WTC11 (cell line): ENCODE data around the gene PROSER3. TPM values are rescaled to one million over a fixed set of nuclear protein-coding genes. Genes with fewer than 3 reads are reported as not detected.

ENCODE experiments used
- ATAC-seq: fragments of 200-7000 bp; cut with Tn5 transposase; 2 replicates; pipeline ENCODE4 v1.10.0; 2021; ENCODE audit warnings: mild to moderate bottlenecking, moderate library complexity
- CTCF ChIA-PET: fragments of 300-600 bp; sonication (Branson Sonifier 250); formaldehyde crosslinking; loops from one replicate; lab custom pipeline; 2021; ENCODE audit warnings: antibody characterized with exemption; lab: Charles Lee
- POLR2A ChIA-PET: fragments of 350-600 bp; sonication (Branson Sonifier 250); formaldehyde crosslinking; loops from one replicate; lab custom pipeline; 2021; ENCODE audit warnings: antibody characterized with exemption; lab: Charles Lee
- DNase-seq: peaks from one replicate; pipeline ENCODE4 v3.0.0; 2021; ENCODE audit warnings: low spot score
- H3K27ac Mint-ChIP-seq: 2 replicates; pipeline ENCODE4 v1.8.0; 2021; ENCODE audit warnings: mixed read lengths
- H3K27me3 Mint-ChIP-seq: 2 replicates; pipeline ENCODE4 v1.8.0; 2021; ENCODE audit warnings: low read depth, mild to moderate bottlenecking, moderate library complexity, mixed read lengths
- H3K36me3 Mint-ChIP-seq: 2 replicates; pipeline ENCODE4 v1.8.0; 2021; ENCODE audit warnings: mixed read lengths
- H3K4me1 Mint-ChIP-seq: 2 replicates; pipeline ENCODE4 v1.8.0; 2022; ENCODE audit warnings: mixed read lengths
- H3K4me3 Mint-ChIP-seq: 2 replicates; pipeline ENCODE4 v1.8.0; 2021; ENCODE audit warnings: mild to moderate bottlenecking, moderate library complexity, mixed read lengths
- H3K9me3 Mint-ChIP-seq: 2 replicates; pipeline ENCODE4 v1.8.0; 2021; ENCODE audit warnings: mixed read lengths
- ELF4 ChIP-seq: sonication (generic); formaldehyde crosslinking; IDR thresholded peaks from 2 replicates; pipeline ENCODE4 v1.8.1; 2022; ENCODE audit warnings: low read depth, mild to moderate bottlenecking, moderate library complexity, missing genetic modification reagents
- GABPB1 ChIP-seq: sonication (generic); formaldehyde crosslinking; IDR thresholded peaks from 2 replicates; pipeline ENCODE4 v1.8.1; 2023; ENCODE audit warnings: mild to moderate bottlenecking, missing genetic modification reagents
- GRHL2 ChIP-seq: fragments of 250-450 bp; sonication (Bioruptor Pico); IDR thresholded peaks from 2 replicates; pipeline ENCODE4 v1.8.0; 2022; ENCODE audit warnings: mild to moderate bottlenecking, moderate library complexity; ENCODE audit not compliant: insufficient replicate concordance, severe bottlenecking
- MYBL2 ChIP-seq: sonication (generic); formaldehyde crosslinking; IDR thresholded peaks from 2 replicates; pipeline ENCODE4 v1.8.1; 2023; ENCODE audit warnings: mild to moderate bottlenecking, moderate library complexity, missing genetic modification reagents
- NFYB ChIP-seq: sonication (generic); formaldehyde crosslinking; conservative IDR thresholded peaks from 2 replicates; pipeline ENCODE4 v1.8.0; 2022; ENCODE audit warnings: low read depth, missing genetic modification reagents
- SP1 ChIP-seq: sonication (generic); formaldehyde crosslinking; conservative IDR thresholded peaks from 2 replicates; pipeline ENCODE4 v1.8.1; 2022; ENCODE audit warnings: missing genetic modification reagents
- TEAD1 ChIP-seq: sonication (generic); formaldehyde crosslinking; IDR thresholded peaks from 2 replicates; pipeline ENCODE4 v1.8.0; 2022; ENCODE audit warnings: mild to moderate bottlenecking, missing genetic modification reagents
- TEAD4 ChIP-seq: sonication (generic); formaldehyde crosslinking; IDR thresholded peaks from 2 replicates; pipeline ENCODE4 v1.8.0; 2022; ENCODE audit warnings: mild to moderate bottlenecking, missing genetic modification reagents
- ZNF121 ChIP-seq: sonication (generic); formaldehyde crosslinking; IDR thresholded peaks from 2 replicates; pipeline ENCODE4 v1.8.0; 2023; ENCODE audit warnings: missing genetic modification reagents
- ZNF138 ChIP-seq: sonication (generic); formaldehyde crosslinking; conservative IDR thresholded peaks from 2 replicates; pipeline ENCODE4 v1.8.1; 2022; ENCODE audit warnings: mild to moderate bottlenecking, moderate library complexity, missing genetic modification reagents
- ZNF232 ChIP-seq: sonication (generic); formaldehyde crosslinking; IDR thresholded peaks from 2 replicates; pipeline ENCODE4 v1.8.0; 2022; ENCODE audit warnings: mild to moderate bottlenecking, missing genetic modification reagents
- ZNF317 ChIP-seq: sonication (generic); formaldehyde crosslinking; IDR thresholded peaks from 2 replicates; pipeline ENCODE4 v1.8.1; 2023; ENCODE audit warnings: low read depth, mild to moderate bottlenecking, moderate library complexity, missing genetic modification reagents, borderline replicate concordance
- ZNF416 ChIP-seq: fragments of 250-450 bp; sonication (Bioruptor Pico); IDR thresholded peaks from 2 replicates; pipeline ENCODE4 v1.9.0; 2021; ENCODE audit warnings: mild to moderate bottlenecking, inconsistent platforms
- total RNA-seq: library from RNA; stranded (reverse); gene quantifications from 3 replicates; pipeline ENCODE4 v1.2.3, GENCODE V29; 2021
- TF ChIP-seq, protein P1 (sequence below): sonication (generic); formaldehyde crosslinking; IDR thresholded peaks from 2 replicates; pipeline ENCODE4 v1.8.0; 2022; ENCODE audit warnings: mild to moderate bottlenecking, missing genetic modification reagents
- TF ChIP-seq, protein P2 (sequence below): sonication (generic); formaldehyde crosslinking; IDR thresholded peaks from 2 replicates; pipeline ENCODE4 v1.8.0; 2022; ENCODE audit warnings: missing genetic modification reagents
- TF ChIP-seq, protein P3 (sequence below): sonication (generic); formaldehyde crosslinking; IDR thresholded peaks from 2 replicates; pipeline ENCODE4 v1.8.1; 2022; ENCODE audit warnings: low read depth, missing genetic modification reagents, borderline replicate concordance
- TF ChIP-seq, protein P4 (sequence below): sonication (generic); formaldehyde crosslinking; IDR thresholded peaks from 2 replicates; pipeline ENCODE4 v1.8.1; 2023; ENCODE audit warnings: mild to moderate bottlenecking, missing genetic modification reagents, moderate library complexity
- TF ChIP-seq, protein P5 (sequence below): sonication (generic); formaldehyde crosslinking; IDR thresholded peaks from 2 replicates; pipeline ENCODE4 v1.8.1; 2023; ENCODE audit warnings: mild to moderate bottlenecking, missing genetic modification reagents
- TF ChIP-seq, protein P6 (sequence below): sonication (generic); formaldehyde crosslinking; IDR thresholded peaks from 2 replicates; pipeline ENCODE4 v1.8.0; 2022; ENCODE audit warnings: mild to moderate bottlenecking, missing genetic modification reagents

PROSER3 gene
- total RNA-seq, 1 experiment from 2014 or later: 32.9 TPM

DNA sequence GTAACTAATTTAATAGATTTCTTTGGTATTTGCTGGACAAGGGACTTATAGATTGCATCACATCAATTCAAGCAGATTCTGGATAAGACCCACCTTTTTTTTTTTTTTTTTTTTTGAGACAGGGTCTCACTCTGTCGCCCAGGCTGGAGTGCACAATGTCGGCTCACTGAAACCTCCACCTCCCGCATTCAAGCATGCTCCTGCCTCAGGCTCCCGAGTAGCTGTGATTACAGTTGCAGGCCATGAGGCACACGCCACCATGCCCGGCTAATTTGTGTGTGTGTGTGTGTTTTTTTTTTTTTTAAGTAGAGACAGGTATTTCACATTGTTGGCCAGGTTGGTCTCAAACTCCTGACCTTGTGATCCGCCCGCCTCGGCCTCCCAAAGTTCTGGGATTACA, 58.9 kb downstream of the PROSER3 start:
- H3K4me3 Mint-ChIP-seq: peak overlapping the region; percentile 27; the same call in 1 of the 2 replicates
- CTCF ChIA-PET: interaction anchor here (2.0 kb wide), 1 partner anchor 33 kb away, joined by 8 read pairs; no protein-coding TSS in a partner anchor
- peaks cover 4% of the 10 kb centered on the region; the same call in 1 of the 2 replicates for H3K9me3 Mint-ChIP-seq
- ATAC-seq: no peak
- no peak for DNase-seq
- no peaks in the 10 kb centered on the region for H3K36me3 Mint-ChIP-seq
- TF ChIP-seq, protein P1, sequence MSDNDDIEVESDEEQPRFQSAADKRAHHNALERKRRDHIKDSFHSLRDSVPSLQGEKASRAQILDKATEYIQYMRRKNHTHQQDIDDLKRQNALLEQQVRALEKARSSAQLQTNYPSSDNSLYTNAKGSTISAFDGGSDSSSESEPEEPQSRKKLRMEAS (CRISPR knock-in tag): no peak
- TF ChIP-seq ZNF121 (CRISPR knock-in tag): peak; percentile 61; the same call in 1 of the 2 replicates
- TF ChIP-seq ZNF416 (CRISPR knock-in tag): no peak
- TF ChIP-seq, all 79 proteins: peak for 1
- Mint-ChIP-seq H3K27ac (peak overlapping the region; percentile 98), H3K4me1 (peaks cover 10% of the 10 kb centered on the region), H3K27me3 (peaks cover 53% of the 10 kb centered on the region)
- POLR2A ChIA-PET: no interaction called here

DNA sequence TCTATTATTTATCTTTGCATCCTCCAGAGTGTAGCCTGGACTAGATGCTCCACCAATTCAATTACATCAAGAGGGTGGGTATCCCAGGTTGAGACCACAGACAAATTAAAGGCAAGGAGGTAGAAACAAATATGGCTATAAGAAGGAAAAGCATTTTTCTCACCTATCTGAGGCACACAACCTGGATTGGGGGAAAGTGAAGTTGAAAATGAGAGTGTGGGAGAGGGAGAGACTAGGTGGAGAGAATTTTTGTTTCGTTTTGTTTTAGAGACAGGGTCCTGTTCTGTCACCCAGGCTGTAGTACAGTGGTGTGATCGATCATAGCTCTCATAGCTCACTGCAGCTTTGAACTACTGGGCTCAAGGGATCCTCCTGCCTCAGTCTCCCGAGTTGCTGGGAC, 60.5 kb downstream of the PROSER3 start:
- no peak for TF ChIP-seq GRHL2
- TF ChIP-seq, protein P2, sequence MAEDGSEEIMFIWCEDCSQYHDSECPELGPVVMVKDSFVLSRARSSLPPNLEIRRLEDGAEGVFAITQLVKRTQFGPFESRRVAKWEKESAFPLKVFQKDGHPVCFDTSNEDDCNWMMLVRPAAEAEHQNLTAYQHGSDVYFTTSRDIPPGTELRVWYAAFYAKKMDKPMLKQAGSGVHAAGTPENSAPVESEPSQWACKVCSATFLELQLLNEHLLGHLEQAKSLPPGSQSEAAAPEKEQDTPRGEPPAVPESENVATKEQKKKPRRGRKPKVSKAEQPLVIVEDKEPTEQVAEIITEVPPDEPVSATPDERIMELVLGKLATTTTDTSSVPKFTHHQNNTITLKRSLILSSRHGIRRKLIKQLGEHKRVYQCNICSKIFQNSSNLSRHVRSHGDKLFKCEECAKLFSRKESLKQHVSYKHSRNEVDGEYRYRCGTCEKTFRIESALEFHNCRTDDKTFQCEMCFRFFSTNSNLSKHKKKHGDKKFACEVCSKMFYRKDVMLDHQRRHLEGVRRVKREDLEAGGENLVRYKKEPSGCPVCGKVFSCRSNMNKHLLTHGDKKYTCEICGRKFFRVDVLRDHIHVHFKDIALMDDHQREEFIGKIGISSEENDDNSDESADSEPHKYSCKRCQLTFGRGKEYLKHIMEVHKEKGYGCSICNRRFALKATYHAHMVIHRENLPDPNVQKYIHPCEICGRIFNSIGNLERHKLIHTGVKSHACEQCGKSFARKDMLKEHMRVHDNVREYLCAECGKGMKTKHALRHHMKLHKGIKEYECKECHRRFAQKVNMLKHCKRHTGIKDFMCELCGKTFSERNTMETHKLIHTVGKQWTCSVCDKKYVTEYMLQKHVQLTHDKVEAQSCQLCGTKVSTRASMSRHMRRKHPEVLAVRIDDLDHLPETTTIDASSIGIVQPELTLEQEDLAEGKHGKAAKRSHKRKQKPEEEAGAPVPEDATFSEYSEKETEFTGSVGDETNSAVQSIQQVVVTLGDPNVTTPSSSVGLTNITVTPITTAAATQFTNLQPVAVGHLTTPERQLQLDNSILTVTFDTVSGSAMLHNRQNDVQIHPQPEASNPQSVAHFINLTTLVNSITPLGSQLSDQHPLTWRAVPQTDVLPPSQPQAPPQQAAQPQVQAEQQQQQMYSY (CRISPR knock-in tag): no peak
- TF ChIP-seq, protein P3, sequence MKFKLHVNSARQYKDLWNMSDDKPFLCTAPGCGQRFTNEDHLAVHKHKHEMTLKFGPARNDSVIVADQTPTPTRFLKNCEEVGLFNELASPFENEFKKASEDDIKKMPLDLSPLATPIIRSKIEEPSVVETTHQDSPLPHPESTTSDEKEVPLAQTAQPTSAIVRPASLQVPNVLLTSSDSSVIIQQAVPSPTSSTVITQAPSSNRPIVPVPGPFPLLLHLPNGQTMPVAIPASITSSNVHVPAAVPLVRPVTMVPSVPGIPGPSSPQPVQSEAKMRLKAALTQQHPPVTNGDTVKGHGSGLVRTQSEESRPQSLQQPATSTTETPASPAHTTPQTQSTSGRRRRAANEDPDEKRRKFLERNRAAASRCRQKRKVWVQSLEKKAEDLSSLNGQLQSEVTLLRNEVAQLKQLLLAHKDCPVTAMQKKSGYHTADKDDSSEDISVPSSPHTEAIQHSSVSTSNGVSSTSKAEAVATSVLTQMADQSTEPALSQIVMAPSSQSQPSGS (CRISPR knock-in tag): no peak
- TF ChIP-seq, protein P4, sequence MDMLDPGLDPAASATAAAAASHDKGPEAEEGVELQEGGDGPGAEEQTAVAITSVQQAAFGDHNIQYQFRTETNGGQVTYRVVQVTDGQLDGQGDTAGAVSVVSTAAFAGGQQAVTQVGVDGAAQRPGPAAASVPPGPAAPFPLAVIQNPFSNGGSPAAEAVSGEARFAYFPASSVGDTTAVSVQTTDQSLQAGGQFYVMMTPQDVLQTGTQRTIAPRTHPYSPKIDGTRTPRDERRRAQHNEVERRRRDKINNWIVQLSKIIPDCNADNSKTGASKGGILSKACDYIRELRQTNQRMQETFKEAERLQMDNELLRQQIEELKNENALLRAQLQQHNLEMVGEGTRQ: no peak
- TF ChIP-seq GABPB1: no peak
- TF ChIP-seq ELF4: no peak
- TF ChIP-seq NFYB (CRISPR knock-in tag): no peak
- TF ChIP-seq TEAD4 (CRISPR knock-in tag): no peak
- TF ChIP-seq, protein P5, sequence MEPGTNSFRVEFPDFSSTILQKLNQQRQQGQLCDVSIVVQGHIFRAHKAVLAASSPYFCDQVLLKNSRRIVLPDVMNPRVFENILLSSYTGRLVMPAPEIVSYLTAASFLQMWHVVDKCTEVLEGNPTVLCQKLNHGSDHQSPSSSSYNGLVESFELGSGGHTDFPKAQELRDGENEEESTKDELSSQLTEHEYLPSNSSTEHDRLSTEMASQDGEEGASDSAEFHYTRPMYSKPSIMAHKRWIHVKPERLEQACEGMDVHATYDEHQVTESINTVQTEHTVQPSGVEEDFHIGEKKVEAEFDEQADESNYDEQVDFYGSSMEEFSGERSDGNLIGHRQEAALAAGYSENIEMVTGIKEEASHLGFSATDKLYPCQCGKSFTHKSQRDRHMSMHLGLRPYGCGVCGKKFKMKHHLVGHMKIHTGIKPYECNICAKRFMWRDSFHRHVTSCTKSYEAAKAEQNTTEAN (CRISPR knock-in tag): no peak
- no peak for TF ChIP-seq ZNF138 (CRISPR knock-in tag)
- TF ChIP-seq, protein P6, sequence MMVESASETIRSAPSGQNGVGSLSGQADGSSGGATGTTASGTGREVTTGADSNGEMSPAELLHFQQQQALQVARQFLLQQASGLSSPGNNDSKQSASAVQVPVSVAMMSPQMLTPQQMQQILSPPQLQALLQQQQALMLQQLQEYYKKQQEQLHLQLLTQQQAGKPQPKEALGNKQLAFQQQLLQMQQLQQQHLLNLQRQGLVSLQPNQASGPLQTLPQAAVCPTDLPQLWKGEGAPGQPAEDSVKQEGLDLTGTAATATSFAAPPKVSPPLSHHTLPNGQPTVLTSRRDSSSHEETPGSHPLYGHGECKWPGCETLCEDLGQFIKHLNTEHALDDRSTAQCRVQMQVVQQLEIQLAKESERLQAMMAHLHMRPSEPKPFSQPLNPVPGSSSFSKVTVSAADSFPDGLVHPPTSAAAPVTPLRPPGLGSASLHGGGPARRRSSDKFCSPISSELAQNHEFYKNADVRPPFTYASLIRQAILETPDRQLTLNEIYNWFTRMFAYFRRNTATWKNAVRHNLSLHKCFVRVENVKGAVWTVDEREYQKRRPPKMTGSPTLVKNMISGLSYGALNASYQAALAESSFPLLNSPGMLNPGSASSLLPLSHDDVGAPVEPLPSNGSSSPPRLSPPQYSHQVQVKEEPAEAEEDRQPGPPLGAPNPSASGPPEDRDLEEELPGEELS (CRISPR knock-in tag): no peak
- no peak for TF ChIP-seq SP1
- TF ChIP-seq MYBL2 (CRISPR knock-in tag): no peak
- no peak for TF ChIP-seq TEAD1 (CRISPR knock-in tag)
- TF ChIP-seq ZNF416 (CRISPR knock-in tag): no peak
- no peak for TF ChIP-seq ZNF232
- no peak for TF ChIP-seq ZNF317
- H3K9me3 Mint-ChIP-seq: peaks cover 1% of the 10 kb centered on the region; the same call in 1 of the 2 replicates
- peaks cover 53% of the 10 kb centered on the region for H3K27me3 Mint-ChIP-seq

More for the DNA sequence above, 60.5 kb downstream of the PROSER3 start:
- Mint-ChIP-seq H3K4me1 (peaks cover 10% of the 10 kb centered on the region), H3K27ac (no peak overlapping the region), H3K4me3 (no peak overlapping the region), H3K36me3 (no peaks in the 10 kb centered on the region)
- ChIA-PET CTCF (interaction anchor here (0.7 to 2.3 kb wide), 7 partner anchors 21 to 70 kb away, joined by 3 to 28 read pairs (median 11); partner anchors contain the start of genes LIN37 and NPHS1), POLR2A (no interaction called here)
- DNase-seq: no peak
- no peak for ATAC-seq
